T-helper 22 cell (primary cell): Measurements from ENCODE around the gene C3orf20.

Experiments used
- DNase-seq: peaks from one replicate; pipeline ENCODE4 v3.0.0-alpha.2; 2020; ENCODE audit warnings: low read depth

Gene C3orf20

GRCh38 chr3:14758959-14759358 is 84.0 kb downstream of the C3orf20 start:
- DNase-seq, result no peak

- DNase-seq, result no peak
Observed at GRCh38 chr3:14760185-14760584, 85.2 kb downstream of the C3orf20 start.

GRCh38 chr3:14761121-14761672 is 86.3 kb downstream of the C3orf20 start:
- DNase-seq, result no peak

- DNase-seq, result no peak
Observed at GRCh38 chr3:14761866-14762265, 86.9 kb downstream of the C3orf20 start.

GRCh38 chr3:14762701-14763100 is 87.8 kb downstream of the C3orf20 start:
- DNase-seq, result no peak

GRCh38 chr3:14764331-14765059 is 89.6 kb downstream of the C3orf20 start:
- no peak for DNase-seq

- no peak for DNase-seq
Observed at GRCh38 chr3:14765060-14765400, 90.1 kb downstream of the C3orf20 start.

GRCh38 chr3:14765576-14766427 is 90.9 kb downstream of the C3orf20 start:
- no peak for DNase-seq

GRCh38 chr3:14766428-14767244 is 91.7 kb downstream of the C3orf20 start:
- DNase-seq, result no peak

- no peak for DNase-seq
Observed at GRCh38 chr3:14767245-14768051, 92.5 kb downstream of the C3orf20 start.

- no peak for DNase-seq
Observed at GRCh38 chr3:14768182-14768790, 93.3 kb downstream of the C3orf20 start.

- no peak for DNase-seq
Observed at GRCh38 chr3:14768881-14769280, 93.9 kb downstream of the C3orf20 start.

- no peak for DNase-seq
Observed at GRCh38 chr3:14769544-14770325, 94.8 kb downstream of the C3orf20 start.

GRCh38 chr3:14770591-14770990 is 95.7 kb downstream of the C3orf20 start:
- DNase-seq, result no peak

GRCh38 chr3:14771593-14772497 is 96.9 kb downstream of the C3orf20 start:
- no peak for DNase-seq

GRCh38 chr3:14772533-14773138 is 97.7 kb downstream of the C3orf20 start:
- no peak for DNase-seq

GRCh38 chr3:14773281-14773680 is 98.3 kb downstream of the C3orf20 start:
- DNase-seq, result no peak

- DNase-seq, result no peak
Observed at GRCh38 chr3:14773691-14774128, 98.8 kb downstream of the C3orf20 start.

GRCh38 chr3:14774431-14774830 is 99.5 kb downstream of the C3orf20 start:
- DNase-seq, result no peak
